HCT116 (cell line): ENCODE results near the gene BARX1. TPM values are rescaled to one million over a fixed set of nuclear protein-coding genes. Genes with fewer than 3 reads are reported as not detected.

Experiments
- ATAC-seq: fragments of 200-7000 bp; cut with Tn5 transposase; 2 replicates; pipeline ENCODE4 v1.9.1; 2020; ENCODE audit warnings: mild to moderate bottlenecking, moderate library complexity
- BruUV-seq: library from RNA; stranded (reverse); fragments of 400-500 nt; replicated peaks from 2 replicates; lab custom pipeline; 2021; lab: Mats Ljungman, UMichigan
- CTCF ChIA-PET: fragments of 300-600 bp; sonication (Branson Sonifier 250); formaldehyde crosslinking; loops from one replicate; lab custom pipeline; 2021; ENCODE audit warnings: antibody characterized with exemption; lab: Charles Lee
- POLR2A ChIA-PET: fragments of 300-600, 350-600 bp; sonication (Branson Sonifier 250); formaldehyde crosslinking; loops from one replicate; lab custom pipeline; 2021; ENCODE audit warnings: antibody characterized with exemption; lab: Charles Lee
- RAD21 ChIA-PET, 2 experiments: fragments of 300-600 bp; sonication (Branson Sonifier 250); formaldehyde crosslinking; loops; one replicate each; lab custom pipeline; 2023; ENCODE audit warnings: low total read pairs in 2 of 2; ENCODE audit not compliant: uncharacterized antibody in 2 of 2, unreplicated experiment in 2 of 2, low non-redundant PET in 1 of 2; lab: Charles Lee
- DNase-seq: peaks from one replicate; pipeline ENCODE4 v3.0.0-alpha.2; 2010; ENCODE audit warnings: low read depth, low spot score
- H2AFZ ChIP-seq: fragments of 200-600 bp; shearing (Covaris generic), sonication (generic); 2 replicates; pipeline ENCODE4 v1.6.1; 2017; ENCODE audit warnings: low read depth, mixed run types, mixed read lengths, antibody characterized with exemption, low read length; ENCODE audit not compliant: poor library complexity, severe bottlenecking
- H3K27ac ChIP-seq: 2 replicates; pipeline ENCODE4 v1.5.1; 2012; ENCODE audit warnings: low read depth, low read length
- H3K27me3 ChIP-seq: fragments of 200-600 bp; sonication (generic); 2 replicates; pipeline ENCODE4 v1.6.1; 2016; ENCODE audit warnings: mixed run types, low read length, mixed read lengths; ENCODE audit not compliant: insufficient read depth
- H3K36me3 ChIP-seq, 2 experiments: fragments of 200-500 bp in 1 of 2; fragments of 200-600 bp in 1 of 2; sonication (Bioruptor generic) in 1 of 2; sonication (generic) in 1 of 2; 2 replicates each; pipeline versions ENCODE4 v1.5.1 to v1.6.1; 2014 to 2016; ENCODE audit warnings: low read length in 2 of 2, inconsistent platforms in 1 of 2, mixed read lengths in 1 of 2, mixed run types in 1 of 2; ENCODE audit not compliant: insufficient read depth in 2 of 2, control insufficient read depth in 1 of 2
- H3K4me1 ChIP-seq, 2 experiments: fragments of 200-600 bp in 1 of 2; sonication (generic) in 1 of 2; 2 replicates each; pipeline versions ENCODE4 v1.5.1 to v1.6.1; 2012 to 2017; ENCODE audit warnings: low read length in 2 of 2, inconsistent platforms in 1 of 2, mild to moderate bottlenecking in 1 of 2, mixed read lengths in 1 of 2, mixed run types in 1 of 2, moderate library complexity in 1 of 2; ENCODE audit not compliant: insufficient read depth in 2 of 2, control insufficient read depth in 1 of 2
- H3K4me2 ChIP-seq: fragments of 200-600 bp; sonication (generic); 2 replicates; pipeline ENCODE4 v1.6.1; 2017; ENCODE audit warnings: mixed run types, low read length, mixed read lengths
- H3K4me3 ChIP-seq, 2 experiments: fragments of 200-600 bp in 1 of 2; sonication (generic) in 1 of 2; replicated peaks in 1 of 2; 2 replicates each; pipeline ENCODE4 v1.5.1; 2011 to 2016; ENCODE audit warnings: low read length in 2 of 2, control low read depth in 1 of 2, low read depth in 1 of 2, mild to moderate bottlenecking in 1 of 2, mixed read lengths in 1 of 2, mixed run types in 1 of 2
- H3K79me2 ChIP-seq: fragments of 200-600 bp; sonication (generic); 2 replicates; pipeline ENCODE4 v1.6.1; 2017; ENCODE audit warnings: mild to moderate bottlenecking, mixed run types, low read length, moderate library complexity, mixed read lengths; ENCODE audit not compliant: insufficient read depth
- H3K9ac ChIP-seq: fragments of 200-600 bp; sonication (generic); 2 replicates; pipeline ENCODE4 v1.6.1; 2016; ENCODE audit warnings: low read length, mixed read lengths
- H3K9me2 ChIP-seq: fragments of 200-600 bp; sonication (generic), shearing (Covaris generic); 2 replicates; pipeline ENCODE4 v1.6.1; 2017; ENCODE audit warnings: mixed run types, mild to moderate bottlenecking, moderate library complexity; ENCODE audit not compliant: insufficient read depth
- H3K9me3 ChIP-seq, 2 experiments: fragments of 200-500 bp in 1 of 2; fragments of 200-600 bp in 1 of 2; sonication (Bioruptor generic) in 1 of 2; sonication (generic) in 1 of 2; 2 replicates each; pipeline ENCODE4 v1.6.1; 2014 to 2017; ENCODE audit warnings: low read length in 2 of 2, mixed read lengths in 2 of 2, inconsistent platforms in 1 of 2, low read depth in 1 of 2, mild to moderate bottlenecking in 1 of 2, mixed run types in 1 of 2, moderate library complexity in 1 of 2; ENCODE audit not compliant: control insufficient read depth in 1 of 2, insufficient read depth in 1 of 2
- H4K20me1 ChIP-seq: fragments of 200-600 bp; sonication (generic), shearing (Covaris generic); 2 replicates; pipeline ENCODE4 v1.6.1; 2017; ENCODE audit warnings: mixed run types, mild to moderate bottlenecking, moderate library complexity; ENCODE audit not compliant: insufficient read depth
- CBX3 ChIP-seq: IDR thresholded peaks from 2 replicates; pipeline ENCODE4 v1.6.1; 2012; ENCODE audit warnings: low read depth
- CEBPB ChIP-seq: IDR thresholded peaks from 2 replicates; pipeline ENCODE4 v1.6.1; 2012; ENCODE audit warnings: low read depth
- EGR1 ChIP-seq: IDR thresholded peaks from 2 replicates; pipeline ENCODE4 v1.6.1; 2012; ENCODE audit warnings: low read depth
- ELF1 ChIP-seq: IDR thresholded peaks from 2 replicates; pipeline ENCODE4 v1.6.1; 2012; ENCODE audit warnings: low read depth, borderline replicate concordance
- EZH2 ChIP-seq: fragments of 200-600 bp; sonication (generic); IDR thresholded peaks from 2 replicates; pipeline ENCODE4 v1.6.1; 2017; ENCODE audit warnings: antibody characterized with exemption, mixed run types
- EZH2phosphoT487 ChIP-seq: fragments of 200-600 bp; IDR thresholded peaks from 2 replicates; pipeline ENCODE4 v1.6.1; 2018; ENCODE audit warnings: antibody characterized with exemption, borderline replicate concordance
- FOSL1 ChIP-seq: IDR thresholded peaks from 2 replicates; pipeline ENCODE4 v1.6.1; 2012; ENCODE audit warnings: low read depth
- JUND ChIP-seq: IDR thresholded peaks from 2 replicates; pipeline ENCODE4 v1.6.1; 2012
- POLR2A ChIP-seq: IDR thresholded peaks from 2 replicates; pipeline ENCODE4 v1.7.0; 2011; ENCODE audit warnings: borderline replicate concordance; ENCODE audit not compliant: insufficient read depth, insufficient read length; ENCODE audit errors: extremely low read depth
- POLR2AphosphoS5 ChIP-seq: IDR thresholded peaks from 2 replicates; pipeline ENCODE4 v1.6.1; 2011; ENCODE audit warnings: mild to moderate bottlenecking, low read depth, low read length, moderate library complexity
- RAD21 ChIP-seq: IDR thresholded peaks from 2 replicates; pipeline ENCODE4 v1.6.1; 2012; ENCODE audit warnings: low read depth, mild to moderate bottlenecking
- REST ChIP-seq: IDR thresholded peaks from 2 replicates; pipeline ENCODE4 v1.6.1; 2012; ENCODE audit warnings: low read depth
- SIN3A ChIP-seq: IDR thresholded peaks from 2 replicates; pipeline ENCODE4 v1.6.1; 2012; ENCODE audit warnings: low read depth
- SP1 ChIP-seq: IDR thresholded peaks from 2 replicates; pipeline ENCODE4 v1.6.1; 2012; ENCODE audit warnings: low read depth
- TCF7L2 ChIP-seq: IDR thresholded peaks from 2 replicates; pipeline ENCODE4 v1.7.0; 2011; ENCODE audit warnings: borderline replicate concordance, inconsistent platforms; ENCODE audit not compliant: insufficient read depth, insufficient read length; ENCODE audit errors: extremely low read depth
- YY1 ChIP-seq: IDR thresholded peaks from 2 replicates; pipeline ENCODE4 v1.6.1; 2011; ENCODE audit warnings: low read length, low read depth, moderate library complexity, mild to moderate bottlenecking; ENCODE audit not compliant: insufficient replicate concordance; ENCODE audit errors: extremely low read depth
- ZNF274 ChIP-seq: fragments of 200-500 bp; sonication (Bioruptor generic); IDR thresholded peaks from 2 replicates; pipeline ENCODE4 v1.6.1; 2014; ENCODE audit warnings: mild to moderate bottlenecking, low read depth, low read length, inconsistent platforms
- intact Hi-C: fragments of 100-400 bp; cut with micrococcal nuclease; formaldehyde crosslinking; loops from 2 replicates; pipeline ENCODE4 v1.10.0; 2022
- total RNA-seq: library from RNA; stranded (reverse); gene quantifications from one replicate; pipeline ENCODE4 v1.2.1, GENCODE V29; 2021; ENCODE audit not compliant: unreplicated experiment
- TF ChIP-seq, protein P1 (sequence below), 3 experiments: fragments of 200-600 bp in 1 of 3; sonication (generic) in 1 of 3; IDR thresholded peaks in 2 of 3; conservative IDR thresholded peaks in 1 of 3; 2 replicates each; pipeline ENCODE4 v1.5.1; 2012 to 2017; ENCODE audit warnings: low read depth in 2 of 3, low read length in 2 of 3, antibody characterized with exemption in 1 of 3, borderline replicate concordance in 1 of 3, control low read depth in 1 of 3, mild to moderate bottlenecking in 1 of 3, mixed read lengths in 1 of 3, mixed run types in 1 of 3, moderate library complexity in 1 of 3; ENCODE audit not compliant: insufficient read depth in 1 of 3
- TF ChIP-seq, protein P2 (sequence below): IDR thresholded peaks from 2 replicates; pipeline ENCODE4 v1.6.1; 2012
- TF ChIP-seq, protein P3 (sequence below): IDR thresholded peaks from 2 replicates; pipeline ENCODE4 v1.6.1; 2012

The BARX1 gene
- total RNA-seq, 1 experiment from 2014 or later, result not detected

DNA sequence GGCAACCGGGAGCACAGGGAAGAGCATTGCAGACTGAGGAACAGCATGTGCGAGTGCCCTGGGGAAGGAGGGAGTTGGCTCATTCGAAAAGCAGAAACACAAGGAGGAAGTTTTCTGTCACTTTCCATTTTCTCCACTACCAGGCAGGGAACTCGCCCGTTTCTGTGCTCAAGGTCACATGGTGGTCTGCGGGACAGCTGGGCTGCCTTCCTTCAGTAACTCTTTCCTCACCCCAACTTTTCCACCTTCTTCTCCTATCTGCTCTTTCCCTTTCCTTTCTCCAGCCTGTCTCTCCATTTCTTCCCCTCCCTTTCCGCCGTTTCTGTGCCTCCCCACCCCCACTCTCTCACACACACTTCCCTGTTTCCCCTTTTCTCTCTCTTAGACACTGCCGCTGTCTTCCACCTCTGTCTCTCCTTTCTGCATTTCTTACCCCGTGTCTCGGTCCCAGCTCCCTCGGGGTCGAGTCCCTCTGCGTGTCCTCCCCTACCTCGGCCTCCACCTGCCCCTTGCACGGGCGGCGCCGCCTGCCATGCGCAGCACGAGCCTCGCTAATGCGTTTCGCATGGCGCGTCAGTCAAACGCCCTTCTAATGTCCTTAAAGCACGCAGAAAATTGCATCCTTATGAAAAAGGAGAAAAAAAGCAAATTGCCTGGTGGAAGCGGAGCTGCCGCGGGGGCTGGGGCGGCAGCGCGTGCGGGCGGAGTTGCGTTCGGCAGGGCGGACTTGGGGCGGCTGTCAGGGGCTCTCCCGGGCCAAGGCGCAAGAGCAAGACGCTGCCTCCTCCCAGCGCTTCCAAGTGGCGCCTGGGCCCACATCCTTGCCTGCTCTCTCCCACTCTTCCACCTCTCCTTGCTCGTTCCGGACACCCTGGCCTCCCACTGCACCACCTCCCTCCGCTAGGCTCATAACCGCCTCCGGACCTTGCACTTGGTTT is 9.5 kb downstream of the BARX1 start:
- H3K9ac ChIP-seq, result no peak overlapping the region
- H2AFZ ChIP-seq, result no peak overlapping the region
- no TSS peak for BruUV-seq
- H3K27ac ChIP-seq, result no peak overlapping the region
- no peaks in the 10 kb centered on the region for H3K9me3 ChIP-seq
- DNase-seq, result no peak
- TF ChIP-seq FOSL1 (no peak), EZH2phosphoT487 (no peak), EZH2 (no peak), ELF1 (no peak), CBX3 (no peak), SIN3A (no peak), SP1 (no peak), EGR1 (no peak), TCF7L2 (no peak), CEBPB (no peak), JUND (no peak), YY1 (no peak), RAD21 (no peak), REST (no peak), ZNF274 (no peak), POLR2A (no peak), POLR2AphosphoS5 (no peak)
- TF ChIP-seq, protein P1, sequence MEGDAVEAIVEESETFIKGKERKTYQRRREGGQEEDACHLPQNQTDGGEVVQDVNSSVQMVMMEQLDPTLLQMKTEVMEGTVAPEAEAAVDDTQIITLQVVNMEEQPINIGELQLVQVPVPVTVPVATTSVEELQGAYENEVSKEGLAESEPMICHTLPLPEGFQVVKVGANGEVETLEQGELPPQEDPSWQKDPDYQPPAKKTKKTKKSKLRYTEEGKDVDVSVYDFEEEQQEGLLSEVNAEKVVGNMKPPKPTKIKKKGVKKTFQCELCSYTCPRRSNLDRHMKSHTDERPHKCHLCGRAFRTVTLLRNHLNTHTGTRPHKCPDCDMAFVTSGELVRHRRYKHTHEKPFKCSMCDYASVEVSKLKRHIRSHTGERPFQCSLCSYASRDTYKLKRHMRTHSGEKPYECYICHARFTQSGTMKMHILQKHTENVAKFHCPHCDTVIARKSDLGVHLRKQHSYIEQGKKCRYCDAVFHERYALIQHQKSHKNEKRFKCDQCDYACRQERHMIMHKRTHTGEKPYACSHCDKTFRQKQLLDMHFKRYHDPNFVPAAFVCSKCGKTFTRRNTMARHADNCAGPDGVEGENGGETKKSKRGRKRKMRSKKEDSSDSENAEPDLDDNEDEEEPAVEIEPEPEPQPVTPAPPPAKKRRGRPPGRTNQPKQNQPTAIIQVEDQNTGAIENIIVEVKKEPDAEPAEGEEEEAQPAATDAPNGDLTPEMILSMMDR (IDR thresholded peaks at IDR 0.05 in 2 of 3, conservative IDR thresholded peaks at IDR 0.05 in 1 of 3; ENCODE audit: borderline replicate concordance in 1 of 3, insufficient read depth in 1 of 3, low read depth in 2 of 3, low read length in 2 of 3), result no peak
- TF ChIP-seq, protein P2, sequence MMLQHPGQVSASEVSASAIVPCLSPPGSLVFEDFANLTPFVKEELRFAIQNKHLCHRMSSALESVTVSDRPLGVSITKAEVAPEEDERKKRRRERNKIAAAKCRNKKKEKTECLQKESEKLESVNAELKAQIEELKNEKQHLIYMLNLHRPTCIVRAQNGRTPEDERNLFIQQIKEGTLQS, result no peak
- TF ChIP-seq, protein P3, sequence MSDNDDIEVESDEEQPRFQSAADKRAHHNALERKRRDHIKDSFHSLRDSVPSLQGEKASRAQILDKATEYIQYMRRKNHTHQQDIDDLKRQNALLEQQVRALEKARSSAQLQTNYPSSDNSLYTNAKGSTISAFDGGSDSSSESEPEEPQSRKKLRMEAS, result no peak
- TF ChIP-seq, all 23 proteins: peak for 0
- H3K79me2 ChIP-seq, result no peaks in the 10 kb centered on the region
- ChIA-PET RAD21 (no interaction called here), POLR2A (no interaction called here), CTCF (no interaction called here)
- H3K9me2 ChIP-seq, result no peaks in the 10 kb centered on the region
- no peaks in the 10 kb centered on the region for H3K36me3 ChIP-seq
- peaks cover 8% of the 10 kb centered on the region for H3K27me3 ChIP-seq
- intact Hi-C loops, result no loop called here
- H4K20me1 ChIP-seq, result no peaks in the 10 kb centered on the region
- H3K4me3 ChIP-seq, result no peak overlapping the region
- peaks cover 0 to 11% of the 10 kb centered on the region in 2 experiments; a peak in 3 of 4 replicates for H3K4me1 ChIP-seq
- no peak overlapping the region for H3K4me2 ChIP-seq
- ATAC-seq, result no peak
